ENCODE measurements around the gene DOK4.

GRCh38 chr16:57480754-57481230 is 5.5 kb downstream of the DOK4 start:
- no peak for TF ChIP-seq EZH2 (IDR thresholded peaks at IDR 0.05)
- TF ChIP-seq POLR2AphosphoS5 (IDR thresholded peaks at IDR 0.05; ENCODE audit: borderline replicate concordance, low read depth, low read length) = no peak
